Measurements from ENCODE around the gene WDR37.

WDR37 gene

DNA sequence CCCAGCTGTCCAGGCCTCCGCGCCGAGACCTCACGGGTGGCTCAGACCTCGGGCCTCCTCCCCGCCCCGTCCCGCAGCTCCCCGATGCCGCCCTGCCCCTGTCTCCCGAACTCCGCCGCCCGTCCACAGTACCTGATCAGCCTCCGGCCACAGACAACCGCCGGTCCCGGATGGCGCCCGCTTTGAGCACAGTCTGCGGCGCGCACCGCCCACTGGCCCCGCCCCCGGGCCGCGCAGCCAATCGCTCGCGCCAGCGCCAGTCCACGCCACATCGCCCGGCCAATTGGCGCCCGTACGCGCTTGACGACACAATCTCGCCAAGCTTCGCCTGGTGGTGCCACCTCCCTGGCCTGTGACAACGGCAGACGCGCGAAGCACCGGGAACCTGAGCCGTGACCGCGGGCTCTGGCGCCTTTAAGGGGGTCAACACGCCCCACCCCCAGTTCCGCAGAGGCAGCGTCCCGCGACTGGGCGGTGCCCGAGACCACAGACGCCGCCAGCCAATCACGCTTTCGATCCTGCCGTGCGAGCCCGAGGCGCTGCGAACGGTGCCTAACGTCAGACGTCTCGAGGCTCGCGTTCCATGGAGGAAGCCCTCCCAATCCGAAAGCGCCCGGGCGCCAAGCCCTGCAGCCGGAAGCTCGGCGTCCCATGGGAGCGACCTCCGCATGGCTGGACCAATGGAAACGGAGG is 7.3 kb upstream of the WDR37 start, which contains the start of gene IDI1 (continued):
- TF ChIP-seq, protein P1, sequence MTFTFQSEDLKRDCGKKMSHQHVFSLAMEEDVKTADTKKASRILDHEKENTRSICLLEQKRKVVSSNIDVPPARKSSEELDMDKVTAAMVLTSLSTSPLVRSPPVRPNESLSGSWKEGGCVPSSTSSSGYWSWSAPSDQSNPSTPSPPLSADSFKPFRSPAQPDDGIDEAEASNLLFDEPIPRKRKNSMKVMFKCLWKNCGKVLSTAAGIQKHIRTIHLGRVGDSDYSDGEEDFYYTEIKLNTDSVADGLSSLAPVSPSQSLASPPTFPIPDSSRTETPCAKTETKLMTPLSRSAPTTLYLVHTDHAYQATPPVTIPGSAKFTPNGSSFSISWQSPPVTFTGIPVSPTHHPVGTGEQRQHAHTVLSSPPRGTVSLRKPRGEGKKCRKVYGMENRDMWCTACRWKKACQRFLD (tag by site-specific recombination; IDR thresholded peaks at IDR 0.05): no peak
- TF ChIP-seq ZNF624 (tag by site-specific recombination; IDR thresholded peaks at IDR 0.05): no peak
- TF ChIP-seq, protein P2, sequence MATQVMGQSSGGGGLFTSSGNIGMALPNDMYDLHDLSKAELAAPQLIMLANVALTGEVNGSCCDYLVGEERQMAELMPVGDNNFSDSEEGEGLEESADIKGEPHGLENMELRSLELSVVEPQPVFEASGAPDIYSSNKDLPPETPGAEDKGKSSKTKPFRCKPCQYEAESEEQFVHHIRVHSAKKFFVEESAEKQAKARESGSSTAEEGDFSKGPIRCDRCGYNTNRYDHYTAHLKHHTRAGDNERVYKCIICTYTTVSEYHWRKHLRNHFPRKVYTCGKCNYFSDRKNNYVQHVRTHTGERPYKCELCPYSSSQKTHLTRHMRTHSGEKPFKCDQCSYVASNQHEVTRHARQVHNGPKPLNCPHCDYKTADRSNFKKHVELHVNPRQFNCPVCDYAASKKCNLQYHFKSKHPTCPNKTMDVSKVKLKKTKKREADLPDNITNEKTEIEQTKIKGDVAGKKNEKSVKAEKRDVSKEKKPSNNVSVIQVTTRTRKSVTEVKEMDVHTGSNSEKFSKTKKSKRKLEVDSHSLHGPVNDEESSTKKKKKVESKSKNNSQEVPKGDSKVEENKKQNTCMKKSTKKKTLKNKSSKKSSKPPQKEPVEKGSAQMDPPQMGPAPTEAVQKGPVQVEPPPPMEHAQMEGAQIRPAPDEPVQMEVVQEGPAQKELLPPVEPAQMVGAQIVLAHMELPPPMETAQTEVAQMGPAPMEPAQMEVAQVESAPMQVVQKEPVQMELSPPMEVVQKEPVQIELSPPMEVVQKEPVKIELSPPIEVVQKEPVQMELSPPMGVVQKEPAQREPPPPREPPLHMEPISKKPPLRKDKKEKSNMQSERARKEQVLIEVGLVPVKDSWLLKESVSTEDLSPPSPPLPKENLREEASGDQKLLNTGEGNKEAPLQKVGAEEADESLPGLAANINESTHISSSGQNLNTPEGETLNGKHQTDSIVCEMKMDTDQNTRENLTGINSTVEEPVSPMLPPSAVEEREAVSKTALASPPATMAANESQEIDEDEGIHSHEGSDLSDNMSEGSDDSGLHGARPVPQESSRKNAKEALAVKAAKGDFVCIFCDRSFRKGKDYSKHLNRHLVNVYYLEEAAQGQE (tag by site-specific recombination; IDR thresholded peaks at IDR 0.05): no peak
- no peak for TF ChIP-seq ZNF24 (tag by site-specific recombination; IDR thresholded peaks at IDR 0.05)
- peak; percentile 65; the same call in 1 of the 2 replicates for TF ChIP-seq ZNF843 (tag by site-specific recombination; IDR thresholded peaks at IDR 0.05)
- TF ChIP-seq ZNF654 (tag by site-specific recombination; IDR thresholded peaks at IDR 0.05; ENCODE audit: low read depth): no peak
- peak; percentile 100 for TF ChIP-seq ZBTB8A (tag by site-specific recombination; IDR thresholded peaks at IDR 0.05)
- TF ChIP-seq KLF1 (tag by site-specific recombination; IDR thresholded peaks at IDR 0.05): peak; percentile 74
- peak; percentile 80 for TF ChIP-seq ZXDB (tag by site-specific recombination; IDR thresholded peaks at IDR 0.05)
- peak; percentile 78; the same call in 1 of the 2 replicates for TF ChIP-seq ZNF335 (tag by site-specific recombination; conservative IDR thresholded peaks at IDR 0.05)
- TF ChIP-seq, protein P3, sequence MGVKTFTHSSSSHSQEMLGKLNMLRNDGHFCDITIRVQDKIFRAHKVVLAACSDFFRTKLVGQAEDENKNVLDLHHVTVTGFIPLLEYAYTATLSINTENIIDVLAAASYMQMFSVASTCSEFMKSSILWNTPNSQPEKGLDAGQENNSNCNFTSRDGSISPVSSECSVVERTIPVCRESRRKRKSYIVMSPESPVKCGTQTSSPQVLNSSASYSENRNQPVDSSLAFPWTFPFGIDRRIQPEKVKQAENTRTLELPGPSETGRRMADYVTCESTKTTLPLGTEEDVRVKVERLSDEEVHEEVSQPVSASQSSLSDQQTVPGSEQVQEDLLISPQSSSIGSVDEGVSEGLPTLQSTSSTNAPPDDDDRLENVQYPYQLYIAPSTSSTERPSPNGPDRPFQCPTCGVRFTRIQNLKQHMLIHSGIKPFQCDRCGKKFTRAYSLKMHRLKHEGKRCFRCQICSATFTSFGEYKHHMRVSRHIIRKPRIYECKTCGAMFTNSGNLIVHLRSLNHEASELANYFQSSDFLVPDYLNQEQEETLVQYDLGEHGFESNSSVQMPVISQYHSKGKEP (tag by site-specific recombination; IDR thresholded peaks at IDR 0.05): no peak
- peak; percentile 89 for TF ChIP-seq ZNF501 (tag by site-specific recombination; IDR thresholded peaks at IDR 0.05)
- TF ChIP-seq ZFP37 (tag by site-specific recombination; IDR thresholded peaks at IDR 0.05): 0 out of 2 replicates have a peak, but pooled peaks have one; percentile 27
- TF ChIP-seq ZNF239 (tag by site-specific recombination; IDR thresholded peaks at IDR 0.05): no peak
- TF ChIP-seq IKZF3 (tag by site-specific recombination; IDR thresholded peaks at IDR 0.05): peak; percentile 78
- TF ChIP-seq, protein P4, sequence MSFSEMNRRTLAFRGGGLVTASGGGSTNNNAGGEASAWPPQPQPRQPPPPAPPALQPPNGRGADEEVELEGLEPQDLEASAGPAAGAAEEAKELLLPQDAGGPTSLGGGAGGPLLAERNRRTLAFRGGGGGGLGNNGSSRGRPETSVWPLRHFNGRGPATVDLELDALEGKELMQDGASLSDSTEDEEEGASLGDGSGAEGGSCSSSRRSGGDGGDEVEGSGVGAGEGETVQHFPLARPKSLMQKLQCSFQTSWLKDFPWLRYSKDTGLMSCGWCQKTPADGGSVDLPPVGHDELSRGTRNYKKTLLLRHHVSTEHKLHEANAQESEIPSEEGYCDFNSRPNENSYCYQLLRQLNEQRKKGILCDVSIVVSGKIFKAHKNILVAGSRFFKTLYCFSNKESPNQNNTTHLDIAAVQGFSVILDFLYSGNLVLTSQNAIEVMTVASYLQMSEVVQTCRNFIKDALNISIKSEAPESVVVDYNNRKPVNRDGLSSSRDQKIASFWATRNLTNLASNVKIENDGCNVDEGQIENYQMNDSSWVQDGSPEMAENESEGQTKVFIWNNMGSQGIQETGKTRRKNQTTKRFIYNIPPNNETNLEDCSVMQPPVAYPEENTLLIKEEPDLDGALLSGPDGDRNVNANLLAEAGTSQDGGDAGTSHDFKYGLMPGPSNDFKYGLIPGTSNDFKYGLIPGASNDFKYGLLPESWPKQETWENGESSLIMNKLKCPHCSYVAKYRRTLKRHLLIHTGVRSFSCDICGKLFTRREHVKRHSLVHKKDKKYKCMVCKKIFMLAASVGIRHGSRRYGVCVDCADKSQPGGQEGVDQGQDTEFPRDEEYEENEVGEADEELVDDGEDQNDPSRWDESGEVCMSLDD (tag by site-specific recombination; IDR thresholded peaks at IDR 0.05): no peak
- no peak for TF ChIP-seq ZNF596 (tag by site-specific recombination; IDR thresholded peaks at IDR 0.05)
- TF ChIP-seq ZNF837 (tag by site-specific recombination; IDR thresholded peaks at IDR 0.05): no peak
- TF ChIP-seq ZNF37A (tag by site-specific recombination; IDR thresholded peaks at IDR 0.05): no peak
- TF ChIP-seq WT1 (tag by site-specific recombination; IDR thresholded peaks at IDR 0.05): peak; percentile 50; the same call in 1 of the 2 replicates
- TF ChIP-seq, protein P5, sequence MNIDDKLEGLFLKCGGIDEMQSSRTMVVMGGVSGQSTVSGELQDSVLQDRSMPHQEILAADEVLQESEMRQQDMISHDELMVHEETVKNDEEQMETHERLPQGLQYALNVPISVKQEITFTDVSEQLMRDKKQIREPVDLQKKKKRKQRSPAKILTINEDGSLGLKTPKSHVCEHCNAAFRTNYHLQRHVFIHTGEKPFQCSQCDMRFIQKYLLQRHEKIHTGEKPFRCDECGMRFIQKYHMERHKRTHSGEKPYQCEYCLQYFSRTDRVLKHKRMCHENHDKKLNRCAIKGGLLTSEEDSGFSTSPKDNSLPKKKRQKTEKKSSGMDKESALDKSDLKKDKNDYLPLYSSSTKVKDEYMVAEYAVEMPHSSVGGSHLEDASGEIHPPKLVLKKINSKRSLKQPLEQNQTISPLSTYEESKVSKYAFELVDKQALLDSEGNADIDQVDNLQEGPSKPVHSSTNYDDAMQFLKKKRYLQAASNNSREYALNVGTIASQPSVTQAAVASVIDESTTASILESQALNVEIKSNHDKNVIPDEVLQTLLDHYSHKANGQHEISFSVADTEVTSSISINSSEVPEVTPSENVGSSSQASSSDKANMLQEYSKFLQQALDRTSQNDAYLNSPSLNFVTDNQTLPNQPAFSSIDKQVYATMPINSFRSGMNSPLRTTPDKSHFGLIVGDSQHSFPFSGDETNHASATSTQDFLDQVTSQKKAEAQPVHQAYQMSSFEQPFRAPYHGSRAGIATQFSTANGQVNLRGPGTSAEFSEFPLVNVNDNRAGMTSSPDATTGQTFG (tag by site-specific recombination; IDR thresholded peaks at IDR 0.05; ENCODE audit: borderline replicate concordance): no peak
- TF ChIP-seq ZNF214 (tag by site-specific recombination; IDR thresholded peaks at IDR 0.05; ENCODE audit: borderline replicate concordance): no peak
- TF ChIP-seq GLI2 (tag by site-specific recombination; IDR thresholded peaks at IDR 0.05; ENCODE audit: borderline replicate concordance, low read depth): no peak
- no peak; the same call in 1 of the 2 replicates for TF ChIP-seq GLI4 (tag by site-specific recombination; IDR thresholded peaks at IDR 0.05)
- TF ChIP-seq ZNF221 (tag by site-specific recombination; IDR thresholded peaks at IDR 0.05; ENCODE audit: borderline replicate concordance): no peak
- TF ChIP-seq ZNF776 (tag by site-specific recombination; IDR thresholded peaks at IDR 0.05; ENCODE audit: borderline replicate concordance): no peak
- 0 out of 2 replicates have a peak, but pooled peaks have one; percentile 54 for TF ChIP-seq ZNF391 (tag by site-specific recombination; IDR thresholded peaks at IDR 0.05; ENCODE audit: borderline replicate concordance, low read depth)
- TF ChIP-seq SP7 (tag by site-specific recombination; IDR thresholded peaks at IDR 0.05): peak; percentile 80
- TF ChIP-seq ZNF585B (tag by site-specific recombination; IDR thresholded peaks at IDR 0.05): no peak

Data from HEK293 (cell line).